GM23338 (cell line): ENCODE measurements around the gene FLOT1. TPM values are rescaled to one million over a fixed set of nuclear protein-coding genes. Genes with fewer than 3 reads are reported as not detected.

Source experiments
- ATAC-seq: fragments of 200-7000 bp; cut with Tn5 transposase; 3 replicates; pipeline ENCODE4 v1.9.1; 2020
- DNase-seq: peaks from one replicate; pipeline ENCODE4 v3.0.0-alpha.2; 2015; ENCODE audit warnings: low spot score
- H2AFZ ChIP-seq: fragments of 200-600 bp; sonication (generic); 2 replicates; pipeline ENCODE4 v1.8.0; 2016; ENCODE audit warnings: antibody characterized with exemption, mild to moderate bottlenecking, moderate library complexity
- H3F3A ChIP-seq: fragments of 200-600 bp; sonication (generic); replicated peaks from 2 replicates; pipeline ENCODE4 v1.8.0; 2017; ENCODE audit warnings: antibody characterized with exemption, mixed run types, low read depth
- H3K27ac ChIP-seq: fragments of 200-600 bp; sonication (generic); 2 replicates; pipeline ENCODE4 v1.6.1; 2016; ENCODE audit warnings: low read depth
- H3K27me3 ChIP-seq: fragments of 200-600 bp; sonication (generic); 2 replicates; pipeline ENCODE4 v1.8.0; 2016; ENCODE audit warnings: mild to moderate bottlenecking, mixed run types, moderate library complexity; ENCODE audit not compliant: insufficient read depth
- H3K36me3 ChIP-seq: fragments of 200-600 bp; sonication (generic); 2 replicates; pipeline ENCODE4 v1.8.0; 2016; ENCODE audit warnings: mild to moderate bottlenecking; ENCODE audit not compliant: insufficient read depth
- H3K4me1 ChIP-seq: fragments of 200-600 bp; sonication (generic); 2 replicates; pipeline ENCODE4 v1.8.0; 2016; ENCODE audit warnings: mild to moderate bottlenecking, moderate library complexity; ENCODE audit not compliant: insufficient read depth
- H3K4me2 ChIP-seq: fragments of 200-600 bp; sonication (generic); 2 replicates; pipeline ENCODE4 v1.7.1; 2017; ENCODE audit warnings: mixed run types
- H3K4me3 ChIP-seq: fragments of 200-600 bp; sonication (generic); 2 replicates; pipeline ENCODE4 v1.6.1; 2016; ENCODE audit warnings: mixed run types
- H3K79me2 ChIP-seq: fragments of 200-600 bp; sonication (generic); replicated peaks from 2 replicates; pipeline ENCODE4 v1.8.0; 2017; ENCODE audit warnings: mild to moderate bottlenecking; ENCODE audit not compliant: insufficient read depth
- H3K9me2 ChIP-seq: fragments of 200-600 bp; sonication (generic); 2 replicates; pipeline ENCODE4 v1.8.0; 2017; ENCODE audit not compliant: insufficient read depth
- H4K20me1 ChIP-seq: fragments of 200-600 bp; sonication (generic); replicated peaks from 2 replicates; pipeline ENCODE4 v1.8.0; 2017; ENCODE audit warnings: mild to moderate bottlenecking; ENCODE audit not compliant: insufficient read depth
- H3K27ac Mint-ChIP-seq: 2 replicates; pipeline ENCODE4 v1.8.0; 2020; ENCODE audit warnings: inconsistent platforms, mild to moderate bottlenecking, moderate library complexity, mixed read lengths
- H3K27me3 Mint-ChIP-seq: 3 replicates; pipeline ENCODE4 v1.8.0; 2022; ENCODE audit warnings: low read depth, mild to moderate bottlenecking, moderate library complexity, mixed read lengths, inconsistent platforms; ENCODE audit not compliant: insufficient read depth, poor library complexity
- H3K36me3 Mint-ChIP-seq: 3 replicates; pipeline ENCODE4 v1.8.0; 2021; ENCODE audit warnings: low read depth, mild to moderate bottlenecking, inconsistent platforms, moderate library complexity, mixed read lengths
- H3K4me1 Mint-ChIP-seq: 3 replicates; pipeline ENCODE4 v1.8.0; 2020; ENCODE audit warnings: mild to moderate bottlenecking, inconsistent platforms, mixed read lengths
- H3K4me3 Mint-ChIP-seq: 3 replicates; pipeline ENCODE4 v1.8.0; 2021; ENCODE audit warnings: moderate library complexity, mild to moderate bottlenecking, inconsistent platforms, mixed read lengths
- H3K9me3 Mint-ChIP-seq: 3 replicates; pipeline ENCODE4 v1.8.0; 2020; ENCODE audit warnings: moderate library complexity, mild to moderate bottlenecking, inconsistent platforms, mixed read lengths
- CREB1 ChIP-seq: fragments of 250-450 bp; sonication (Bioruptor Pico); IDR thresholded peaks from 2 replicates; pipeline ENCODE4 v1.5.0; 2020; ENCODE audit warnings: low read depth, mild to moderate bottlenecking, moderate library complexity
- EZH2phosphoT487 ChIP-seq: fragments of 200-600 bp; sonication (generic); IDR thresholded peaks from one replicate; pipeline ENCODE4 v1.8.1; 2018; ENCODE audit warnings: antibody characterized with exemption; ENCODE audit not compliant: unreplicated experiment
- JUNB ChIP-seq: IDR thresholded peaks from one replicate; pipeline ENCODE4 v1.6.1; 2016; ENCODE audit warnings: antibody characterized with exemption; ENCODE audit not compliant: unreplicated experiment
- NANOG ChIP-seq: IDR thresholded peaks from 2 replicates; pipeline ENCODE4 v1.6.1; 2016; ENCODE audit warnings: antibody characterized with exemption, borderline replicate concordance
- POLR2AphosphoS5 ChIP-seq: IDR thresholded peaks from 2 replicates; pipeline ENCODE4 v1.6.1; 2016; ENCODE audit warnings: antibody characterized with exemption, low read depth
- STAT1 ChIP-seq: IDR thresholded peaks from one replicate; pipeline ENCODE4 v1.6.1; 2016; ENCODE audit warnings: antibody characterized with exemption; ENCODE audit not compliant: unreplicated experiment
- ZNF114 ChIP-seq: fragments of 250-450 bp; sonication (Bioruptor Pico); IDR thresholded peaks from 2 replicates; pipeline ENCODE4 v1.5.0; 2020; ENCODE audit warnings: mild to moderate bottlenecking, moderate library complexity
- polyA plus RNA-seq: library from polyadenylated mRNA; unstranded; fragments of >200 nt; fragmentation: Nextera tagmentation; extraction: Ambion mirVana; gene quantifications from 2 replicates; pipeline ENCODE4 v1.2.1, GENCODE V29; 2016
- total RNA-seq: library from RNA; depleted of rRNA; stranded (reverse); fragments of >200 nt; shearing (Covaris generic); gene quantifications from 2 replicates; pipeline ENCODE4 v1.2.3, GENCODE V29; 2014
- TF ChIP-seq, protein P1 (sequence below): IDR thresholded peaks from one replicate; pipeline ENCODE4 v1.6.1; 2018; ENCODE audit warnings: antibody characterized with exemption; ENCODE audit not compliant: unreplicated experiment
- TF ChIP-seq, protein P2 (sequence below): fragments of 250-450 bp; sonication (Bioruptor Pico); IDR thresholded peaks from 2 replicates; pipeline ENCODE4 v1.5.0; 2020; ENCODE audit warnings: mild to moderate bottlenecking, moderate library complexity

The FLOT1 gene
- total and polyA plus RNA-seq, 2 experiments from 2014 or later, result 72.2 to 94.5 TPM

GRCh38 chr6:30732237-30732943 is 10.1 kb downstream of the FLOT1 start:
- H3K27me3 ChIP-seq, result no peaks in the 10 kb centered on the region
- H3K79me2 ChIP-seq, result no peaks in the 10 kb centered on the region
- H3K36me3 ChIP-seq, result peaks cover 12% of the 10 kb centered on the region; the same call in 1 of the 2 replicates
- peaks cover 18% of the 10 kb centered on the region for H4K20me1 ChIP-seq
- ATAC-seq (no peak), DNase-seq (no peak)
- H2AFZ ChIP-seq, result no peak overlapping the region
- peaks cover 24% of the 10 kb centered on the region for H3F3A ChIP-seq
- no peak overlapping the region for H3K27ac ChIP-seq
- H3K4me1 ChIP-seq, result no peaks in the 10 kb centered on the region
- H3K36me3 Mint-ChIP-seq, result peaks cover 68% of the 10 kb centered on the region
- H3K27me3 Mint-ChIP-seq, result peaks cover 18% of the 10 kb centered on the region
- no peak overlapping the region for H3K4me3 ChIP-seq
- peaks cover 3% of the 10 kb centered on the region; the same call in 2 of the 3 replicates for H3K4me1 Mint-ChIP-seq
- no peak overlapping the region; the same call in 2 of the 3 replicates for H3K4me3 Mint-ChIP-seq
- no peaks in the 10 kb centered on the region; the same call in 2 of the 3 replicates for H3K9me3 Mint-ChIP-seq
- no peak for TF ChIP-seq EZH2phosphoT487
- H3K27ac Mint-ChIP-seq, result no peak overlapping the region
- no peaks in the 10 kb centered on the region for H3K9me2 ChIP-seq
- H3K4me2 ChIP-seq, result no peak overlapping the region

- H3K9me3 Mint-ChIP-seq, result no peaks in the 10 kb centered on the region; the same call in 2 of the 3 replicates
- H3K4me1 ChIP-seq, result no peaks in the 10 kb centered on the region
- H4K20me1 ChIP-seq, result peaks cover 16% of the 10 kb centered on the region
- no peak overlapping the region for H3K4me2 ChIP-seq
- H2AFZ ChIP-seq, result no peak overlapping the region
- no peaks in the 10 kb centered on the region for H3K27me3 ChIP-seq
- peak; percentile 94 for DNase-seq
- peak; percentile 82 for ATAC-seq
- H3K4me1 Mint-ChIP-seq, result peaks cover 3% of the 10 kb centered on the region; the same call in 2 of the 3 replicates
- H3K4me3 Mint-ChIP-seq, result no peak overlapping the region
- H3K36me3 ChIP-seq, result peaks cover 9% of the 10 kb centered on the region; the same call in 1 of the 2 replicates
- H3K79me2 ChIP-seq, result no peaks in the 10 kb centered on the region
- no peak overlapping the region for H3K27ac ChIP-seq
- H3K36me3 Mint-ChIP-seq, result peaks cover 57% of the 10 kb centered on the region
- 0 out of 2 replicates have a peak overlapping the region, but pooled peaks have one; percentile 36 for H3K27ac Mint-ChIP-seq
- H3K4me3 ChIP-seq, result no peak overlapping the region
- H3K27me3 Mint-ChIP-seq, result peaks cover 19% of the 10 kb centered on the region
- H3K9me2 ChIP-seq, result no peaks in the 10 kb centered on the region
- peaks cover 37% of the 10 kb centered on the region for H3F3A ChIP-seq
- TF ChIP-seq STAT1 (no peak), NANOG (no peak), POLR2AphosphoS5 (peak; percentile 44; the same call in 1 of the 2 replicates), JUNB (no peak), ZNF114 (CRISPR knock-in tag) (no peak), CREB1 (CRISPR knock-in tag) (no peak)
- TF ChIP-seq, protein P1, sequence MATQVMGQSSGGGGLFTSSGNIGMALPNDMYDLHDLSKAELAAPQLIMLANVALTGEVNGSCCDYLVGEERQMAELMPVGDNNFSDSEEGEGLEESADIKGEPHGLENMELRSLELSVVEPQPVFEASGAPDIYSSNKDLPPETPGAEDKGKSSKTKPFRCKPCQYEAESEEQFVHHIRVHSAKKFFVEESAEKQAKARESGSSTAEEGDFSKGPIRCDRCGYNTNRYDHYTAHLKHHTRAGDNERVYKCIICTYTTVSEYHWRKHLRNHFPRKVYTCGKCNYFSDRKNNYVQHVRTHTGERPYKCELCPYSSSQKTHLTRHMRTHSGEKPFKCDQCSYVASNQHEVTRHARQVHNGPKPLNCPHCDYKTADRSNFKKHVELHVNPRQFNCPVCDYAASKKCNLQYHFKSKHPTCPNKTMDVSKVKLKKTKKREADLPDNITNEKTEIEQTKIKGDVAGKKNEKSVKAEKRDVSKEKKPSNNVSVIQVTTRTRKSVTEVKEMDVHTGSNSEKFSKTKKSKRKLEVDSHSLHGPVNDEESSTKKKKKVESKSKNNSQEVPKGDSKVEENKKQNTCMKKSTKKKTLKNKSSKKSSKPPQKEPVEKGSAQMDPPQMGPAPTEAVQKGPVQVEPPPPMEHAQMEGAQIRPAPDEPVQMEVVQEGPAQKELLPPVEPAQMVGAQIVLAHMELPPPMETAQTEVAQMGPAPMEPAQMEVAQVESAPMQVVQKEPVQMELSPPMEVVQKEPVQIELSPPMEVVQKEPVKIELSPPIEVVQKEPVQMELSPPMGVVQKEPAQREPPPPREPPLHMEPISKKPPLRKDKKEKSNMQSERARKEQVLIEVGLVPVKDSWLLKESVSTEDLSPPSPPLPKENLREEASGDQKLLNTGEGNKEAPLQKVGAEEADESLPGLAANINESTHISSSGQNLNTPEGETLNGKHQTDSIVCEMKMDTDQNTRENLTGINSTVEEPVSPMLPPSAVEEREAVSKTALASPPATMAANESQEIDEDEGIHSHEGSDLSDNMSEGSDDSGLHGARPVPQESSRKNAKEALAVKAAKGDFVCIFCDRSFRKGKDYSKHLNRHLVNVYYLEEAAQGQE, result no peak
- TF ChIP-seq, protein P2, sequence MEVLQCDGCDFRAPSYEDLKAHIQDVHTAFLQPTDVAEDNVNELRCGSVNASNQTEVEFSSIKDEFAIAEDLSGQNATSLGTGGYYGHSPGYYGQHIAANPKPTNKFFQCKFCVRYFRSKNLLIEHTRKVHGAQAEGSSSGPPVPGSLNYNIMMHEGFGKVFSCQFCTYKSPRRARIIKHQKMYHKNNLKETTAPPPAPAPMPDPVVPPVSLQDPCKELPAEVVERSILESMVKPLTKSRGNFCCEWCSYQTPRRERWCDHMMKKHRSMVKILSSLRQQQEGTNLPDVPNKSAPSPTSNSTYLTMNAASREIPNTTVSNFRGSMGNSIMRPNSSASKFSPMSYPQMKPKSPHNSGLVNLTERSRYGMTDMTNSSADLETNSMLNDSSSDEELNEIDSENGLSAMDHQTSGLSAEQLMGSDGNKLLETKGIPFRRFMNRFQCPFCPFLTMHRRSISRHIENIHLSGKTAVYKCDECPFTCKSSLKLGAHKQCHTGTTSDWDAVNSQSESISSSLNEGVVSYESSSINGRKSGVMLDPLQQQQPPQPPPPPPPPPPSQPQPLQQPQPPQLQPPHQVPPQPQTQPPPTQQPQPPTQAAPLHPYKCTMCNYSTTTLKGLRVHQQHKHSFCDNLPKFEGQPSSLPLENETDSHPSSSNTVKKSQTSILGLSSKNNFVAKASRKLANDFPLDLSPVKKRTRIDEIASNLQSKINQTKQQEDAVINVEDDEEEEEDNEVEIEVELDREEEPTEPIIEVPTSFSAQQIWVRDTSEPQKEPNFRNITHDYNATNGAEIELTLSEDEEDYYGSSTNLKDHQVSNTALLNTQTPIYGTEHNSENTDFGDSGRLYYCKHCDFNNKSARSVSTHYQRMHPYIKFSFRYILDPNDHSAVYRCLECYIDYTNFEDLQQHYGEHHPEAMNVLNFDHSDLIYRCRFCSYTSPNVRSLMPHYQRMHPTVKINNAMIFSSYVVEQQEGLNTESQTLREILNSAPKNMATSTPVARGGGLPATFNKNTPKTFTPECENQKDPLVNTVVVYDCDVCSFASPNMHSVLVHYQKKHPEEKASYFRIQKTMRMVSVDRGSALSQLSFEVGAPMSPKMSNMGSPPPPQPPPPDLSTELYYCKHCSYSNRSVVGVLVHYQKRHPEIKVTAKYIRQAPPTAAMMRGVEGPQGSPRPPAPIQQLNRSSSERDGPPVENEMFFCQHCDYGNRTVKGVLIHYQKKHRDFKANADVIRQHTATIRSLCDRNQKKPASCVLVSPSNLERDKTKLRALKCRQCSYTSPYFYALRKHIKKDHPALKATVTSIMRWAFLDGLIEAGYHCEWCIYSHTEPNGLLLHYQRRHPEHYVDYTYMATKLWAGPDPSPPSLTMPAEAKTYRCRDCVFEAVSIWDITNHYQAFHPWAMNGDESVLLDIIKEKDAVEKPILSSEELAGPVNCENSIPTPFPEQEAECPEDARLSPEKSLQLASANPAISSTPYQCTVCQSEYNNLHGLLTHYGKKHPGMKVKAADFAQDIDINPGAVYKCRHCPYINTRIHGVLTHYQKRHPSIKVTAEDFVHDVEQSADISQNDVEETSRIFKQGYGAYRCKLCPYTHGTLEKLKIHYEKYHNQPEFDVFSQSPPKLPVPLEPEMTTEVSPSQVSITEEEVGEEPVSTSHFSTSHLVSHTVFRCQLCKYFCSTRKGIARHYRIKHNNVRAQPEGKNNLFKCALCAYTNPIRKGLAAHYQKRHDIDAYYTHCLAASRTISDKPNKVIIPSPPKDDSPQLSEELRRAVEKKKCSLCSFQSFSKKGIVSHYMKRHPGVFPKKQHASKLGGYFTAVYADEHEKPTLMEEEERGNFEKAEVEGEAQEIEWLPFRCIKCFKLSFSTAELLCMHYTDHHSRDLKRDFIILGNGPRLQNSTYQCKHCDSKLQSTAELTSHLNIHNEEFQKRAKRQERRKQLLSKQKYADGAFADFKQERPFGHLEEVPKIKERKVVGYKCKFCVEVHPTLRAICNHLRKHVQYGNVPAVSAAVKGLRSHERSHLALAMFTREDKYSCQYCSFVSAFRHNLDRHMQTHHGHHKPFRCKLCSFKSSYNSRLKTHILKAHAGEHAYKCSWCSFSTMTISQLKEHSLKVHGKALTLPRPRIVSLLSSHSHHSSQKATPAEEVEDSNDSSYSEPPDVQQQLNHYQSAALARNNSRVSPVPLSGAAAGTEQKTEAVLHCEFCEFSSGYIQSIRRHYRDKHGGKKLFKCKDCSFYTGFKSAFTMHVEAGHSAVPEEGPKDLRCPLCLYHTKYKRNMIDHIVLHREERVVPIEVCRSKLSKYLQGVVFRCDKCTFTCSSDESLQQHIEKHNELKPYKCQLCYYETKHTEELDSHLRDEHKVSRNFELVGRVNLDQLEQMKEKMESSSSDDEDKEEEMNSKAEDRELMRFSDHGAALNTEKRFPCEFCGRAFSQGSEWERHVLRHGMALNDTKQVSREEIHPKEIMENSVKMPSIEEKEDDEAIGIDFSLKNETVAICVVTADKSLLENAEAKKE, result no peak
Measured at GRCh38 chr6:30730601-30731435, 11.7 kb downstream of the FLOT1 start.
